ENCODE measurements around the gene INPP5A. TPM values are rescaled to one million over a fixed set of nuclear protein-coding genes. Genes with fewer than 3 reads are reported as not detected.
"Not testable (repeated sequence)": the region's sequence is repeated elsewhere in the genome, so short reads cannot be mapped to it uniquely, and the experiment has no call there.

The INPP5A gene
- polyA plus RNA-seq, 3 donors from 2014 or later = 0.30 to 1.7 (median 0.48) TPM

DNA sequence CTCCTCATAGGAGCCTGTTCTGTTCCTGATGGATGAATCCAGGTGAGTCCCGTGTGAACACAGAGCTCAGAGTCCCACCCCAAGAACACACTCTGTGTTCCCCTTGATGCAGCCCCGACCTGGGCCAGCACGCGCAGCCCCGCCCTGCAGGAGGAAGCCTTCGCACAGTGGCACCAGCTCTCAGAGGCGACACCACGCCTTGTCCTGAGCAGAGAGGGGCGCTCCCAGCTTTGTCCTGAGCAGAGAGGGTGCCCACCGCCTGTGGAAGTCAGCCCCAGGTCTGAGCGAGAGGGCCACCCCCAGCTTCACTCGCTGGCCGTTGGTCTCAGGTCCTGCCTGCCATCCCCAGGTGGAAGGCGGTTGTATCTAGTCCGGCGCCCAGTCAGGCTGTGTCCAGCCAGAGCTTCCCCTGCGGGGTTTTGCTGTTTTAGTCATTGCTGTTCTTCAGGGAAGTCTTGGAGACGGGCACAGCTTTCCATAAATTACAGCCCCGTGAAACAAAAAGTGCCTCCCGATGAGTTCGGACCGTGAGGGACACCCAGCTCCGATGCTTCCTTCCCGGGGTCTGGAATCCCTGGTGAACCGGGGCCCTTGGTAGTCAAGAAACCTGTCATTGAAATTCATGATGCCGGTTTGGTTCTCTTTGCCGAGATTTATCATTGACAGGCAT is 204.7 kb downstream of the INPP5A start:
- no peak overlapping the region for H3K27ac Mint-ChIP-seq
- peaks cover 0 to 3% (median 0%) of the 10 kb centered on the region in 3 donors for H3K27me3 Mint-ChIP-seq (ENCODE audit: low read depth in 3 of 3)
- H3K9me3 Mint-ChIP-seq = no peaks in the 10 kb centered on the region
- DNase-seq = no peak
- H3K4me1 Mint-ChIP-seq = no peaks in the 10 kb centered on the region
- no peaks in the 10 kb centered on the region for H3K36me3 Mint-ChIP-seq
- H3K4me3 Mint-ChIP-seq = no peak overlapping the region

DNA sequence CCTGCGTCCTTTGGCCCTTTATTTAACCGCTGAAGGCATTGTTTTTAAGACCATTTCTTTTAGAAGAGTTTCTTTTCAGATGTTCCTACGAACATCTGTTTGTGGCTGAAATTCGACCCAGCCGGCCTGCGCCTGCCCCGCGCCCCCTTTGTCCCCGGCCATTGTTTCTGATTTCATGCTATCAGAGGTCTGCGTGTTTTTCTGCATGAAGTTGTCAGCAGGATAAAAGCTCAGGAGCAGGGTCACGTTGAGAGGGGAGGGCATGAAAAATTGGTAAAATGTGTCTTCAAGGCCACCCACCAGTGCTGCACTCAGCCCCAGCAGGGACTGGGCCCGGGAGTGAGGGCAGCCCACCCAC is 205.2 kb downstream of the INPP5A start:
- no peak for DNase-seq
- H3K4me1 Mint-ChIP-seq = no peaks in the 10 kb centered on the region
- no peak overlapping the region for H3K4me3 Mint-ChIP-seq
- no peak overlapping the region for H3K27ac Mint-ChIP-seq
- H3K36me3 Mint-ChIP-seq = no peaks in the 10 kb centered on the region
- H3K9me3 Mint-ChIP-seq = no peaks in the 10 kb centered on the region
- H3K27me3 Mint-ChIP-seq (ENCODE audit: low read depth in 3 of 3) = peaks cover 0 to 3% (median 0%) of the 10 kb centered on the region in 3 donors

DNA sequence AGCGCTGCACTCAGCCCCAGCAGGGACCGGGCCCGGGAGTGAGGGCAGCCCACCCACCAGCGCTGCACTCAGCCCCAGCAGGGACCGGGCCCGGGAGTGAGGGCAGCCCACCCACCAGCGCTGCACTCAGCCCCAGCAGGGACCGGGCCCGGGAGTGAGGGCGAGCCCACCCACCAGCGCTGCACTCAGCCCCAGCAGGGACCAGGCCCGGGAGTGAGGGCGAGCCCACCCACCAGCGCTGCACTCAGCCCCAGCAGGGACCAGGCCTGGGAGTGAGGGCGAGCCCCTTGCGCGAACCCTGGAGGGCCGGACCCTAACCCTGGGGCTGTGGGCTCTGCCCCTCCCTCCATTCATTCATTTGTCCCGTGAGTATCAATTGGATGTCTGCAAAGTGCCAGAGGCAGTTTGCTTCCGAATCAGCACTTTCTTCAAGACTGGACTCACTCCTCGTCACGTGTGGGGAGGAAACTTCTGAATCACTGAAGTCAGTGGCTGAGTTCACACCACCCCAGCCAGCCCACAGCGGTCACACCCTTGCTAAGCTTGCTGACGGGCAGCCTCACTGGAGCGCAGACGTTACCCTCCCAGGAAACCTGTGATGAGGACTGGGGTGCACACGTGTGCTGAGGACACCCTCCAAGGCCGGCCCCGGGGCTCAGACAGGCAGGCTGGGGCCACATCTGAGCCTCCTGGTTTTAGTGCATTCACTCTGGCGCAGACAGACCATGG is 205.8 kb downstream of the INPP5A start:
- not testable (repeated sequence) for H3K4me1 Mint-ChIP-seq; H3K36me3 Mint-ChIP-seq; H3K9me3 Mint-ChIP-seq; H3K27me3 Mint-ChIP-seq (ENCODE audit: low read depth in 3 of 3); H3K4me3 Mint-ChIP-seq; H3K27ac Mint-ChIP-seq
- peak in 1 of 3 donors; percentile 2 for DNase-seq

DNA sequence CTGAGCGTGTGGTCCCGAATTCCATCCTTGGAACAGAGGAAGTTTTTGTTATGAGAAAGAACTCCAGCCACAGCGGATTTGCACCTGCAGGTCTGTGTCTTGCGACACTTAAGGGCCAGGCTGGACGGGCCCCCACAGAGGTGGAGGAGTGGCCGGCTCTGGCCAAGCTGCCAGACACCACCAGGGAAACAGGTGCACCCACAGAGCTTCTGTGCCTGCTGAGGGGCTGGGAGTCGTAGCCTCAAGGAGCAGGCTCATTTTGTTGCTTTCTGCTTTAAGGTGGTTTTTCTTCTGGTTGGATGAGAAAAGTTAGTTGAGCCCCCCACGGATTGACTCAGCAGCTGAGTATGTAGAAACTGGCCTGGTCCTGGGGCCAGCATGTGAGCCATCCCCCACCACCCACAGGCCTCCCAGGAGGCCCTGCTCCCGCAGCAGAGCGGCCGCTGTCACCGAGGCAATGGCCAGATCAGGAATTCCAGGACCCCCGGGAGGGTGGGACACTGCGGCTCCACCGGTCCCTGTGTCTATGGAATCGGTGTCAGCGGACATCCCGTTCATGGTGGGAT is 206.4 kb downstream of the INPP5A start:
- H3K27ac Mint-ChIP-seq = no peak overlapping the region
- H3K4me3 Mint-ChIP-seq = no peak overlapping the region
- peaks cover 0 to 3% (median 0%) of the 10 kb centered on the region in 3 donors for H3K36me3 Mint-ChIP-seq
- no peak for DNase-seq
- H3K9me3 Mint-ChIP-seq = peaks cover 0 to 2% (median 0%) of the 10 kb centered on the region in 6 donors
- peaks cover 0 to 3% (median 0%) of the 10 kb centered on the region in 3 donors for H3K27me3 Mint-ChIP-seq (ENCODE audit: low read depth in 3 of 3)
- no peaks in the 10 kb centered on the region for H3K4me1 Mint-ChIP-seq

- peaks cover 0 to 2% (median 0%) of the 10 kb centered on the region in 6 donors for H3K9me3 Mint-ChIP-seq
- peaks cover 0 to 3% (median 0%) of the 10 kb centered on the region in 3 donors for H3K27me3 Mint-ChIP-seq (ENCODE audit: low read depth in 3 of 3)
- DNase-seq = no peak
- H3K27ac Mint-ChIP-seq = no peak overlapping the region
- H3K36me3 Mint-ChIP-seq = peaks cover 0 to 3% (median 0%) of the 10 kb centered on the region in 3 donors
- H3K4me1 Mint-ChIP-seq = no peaks in the 10 kb centered on the region
- H3K4me3 Mint-ChIP-seq = no peak overlapping the region
Measured at GRCh38 chr10:132744839-132745238, 207.3 kb downstream of the INPP5A start.

DNA sequence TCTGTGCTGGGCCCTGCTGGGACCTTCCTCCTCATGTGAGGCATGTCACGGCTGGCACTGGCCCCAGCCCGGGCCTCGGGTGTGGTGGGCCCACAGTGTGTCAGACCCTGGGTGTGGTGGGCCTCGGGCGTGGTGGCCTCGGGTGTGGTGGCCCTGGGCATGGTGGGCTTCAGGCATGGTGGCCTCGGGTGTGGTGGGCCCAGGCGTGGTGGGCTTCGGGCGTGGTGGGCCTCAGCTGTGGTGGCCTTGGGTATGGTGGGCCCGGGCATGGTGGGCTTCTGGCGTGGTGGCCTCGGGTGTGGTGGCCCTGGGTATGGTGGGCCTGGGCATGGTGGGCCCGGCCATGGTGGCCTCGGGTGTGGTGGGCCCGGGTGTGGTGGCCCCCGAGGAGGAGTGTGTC is 207.9 kb downstream of the INPP5A start:
- H3K9me3 Mint-ChIP-seq = peaks cover 0 to 2% (median 0%) of the 10 kb centered on the region in 6 donors
- H3K4me3 Mint-ChIP-seq = no peak overlapping the region
- H3K36me3 Mint-ChIP-seq = peaks cover 0 to 3% (median 0%) of the 10 kb centered on the region in 3 donors
- DNase-seq = no peak
- H3K27ac Mint-ChIP-seq = no peak overlapping the region
- no peaks in the 10 kb centered on the region for H3K4me1 Mint-ChIP-seq
- H3K27me3 Mint-ChIP-seq (ENCODE audit: low read depth in 3 of 3) = peaks cover 0 to 3% (median 0%) of the 10 kb centered on the region in 3 donors

DNA sequence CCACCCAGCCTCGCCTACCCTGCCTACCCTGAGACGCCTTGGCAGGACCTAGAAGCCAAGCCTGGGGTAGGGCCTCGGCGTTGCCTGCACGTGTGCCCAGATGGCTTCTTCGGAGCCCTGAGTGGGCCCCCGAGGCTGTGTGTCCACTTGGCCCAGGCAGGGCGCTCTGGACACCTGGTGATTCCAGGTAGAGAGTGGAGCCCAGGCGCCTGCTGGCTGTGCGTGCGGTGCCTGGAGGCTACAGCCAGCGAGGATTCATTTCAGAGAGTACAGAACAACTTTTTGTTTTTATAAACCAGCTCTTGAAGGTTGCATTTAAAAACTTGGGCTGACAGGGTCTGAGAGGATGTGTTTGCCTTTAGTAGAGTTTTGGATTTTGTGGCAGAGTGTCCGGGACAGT is 208.4 kb downstream of the INPP5A start:
- H3K4me3 Mint-ChIP-seq = no peak overlapping the region
- peaks cover 0 to 2% (median 0%) of the 10 kb centered on the region in 6 donors for H3K9me3 Mint-ChIP-seq
- H3K4me1 Mint-ChIP-seq = no peaks in the 10 kb centered on the region
- H3K27ac Mint-ChIP-seq = no peak overlapping the region
- no peak for DNase-seq
- peaks cover 0 to 1% (median 0%) of the 10 kb centered on the region in 3 donors for H3K27me3 Mint-ChIP-seq (ENCODE audit: low read depth in 3 of 3)
- H3K36me3 Mint-ChIP-seq = peaks cover 0 to 3% (median 0%) of the 10 kb centered on the region in 3 donors

- H3K4me1 Mint-ChIP-seq = no peaks in the 10 kb centered on the region
- peaks cover 0 to 2% (median 0%) of the 10 kb centered on the region in 6 donors for H3K9me3 Mint-ChIP-seq
- peaks cover 0 to 3% (median 0%) of the 10 kb centered on the region in 3 donors for H3K36me3 Mint-ChIP-seq
Measured at GRCh38 chr10:132746386-132746785, 208.8 kb downstream of the INPP5A start.

DNA sequence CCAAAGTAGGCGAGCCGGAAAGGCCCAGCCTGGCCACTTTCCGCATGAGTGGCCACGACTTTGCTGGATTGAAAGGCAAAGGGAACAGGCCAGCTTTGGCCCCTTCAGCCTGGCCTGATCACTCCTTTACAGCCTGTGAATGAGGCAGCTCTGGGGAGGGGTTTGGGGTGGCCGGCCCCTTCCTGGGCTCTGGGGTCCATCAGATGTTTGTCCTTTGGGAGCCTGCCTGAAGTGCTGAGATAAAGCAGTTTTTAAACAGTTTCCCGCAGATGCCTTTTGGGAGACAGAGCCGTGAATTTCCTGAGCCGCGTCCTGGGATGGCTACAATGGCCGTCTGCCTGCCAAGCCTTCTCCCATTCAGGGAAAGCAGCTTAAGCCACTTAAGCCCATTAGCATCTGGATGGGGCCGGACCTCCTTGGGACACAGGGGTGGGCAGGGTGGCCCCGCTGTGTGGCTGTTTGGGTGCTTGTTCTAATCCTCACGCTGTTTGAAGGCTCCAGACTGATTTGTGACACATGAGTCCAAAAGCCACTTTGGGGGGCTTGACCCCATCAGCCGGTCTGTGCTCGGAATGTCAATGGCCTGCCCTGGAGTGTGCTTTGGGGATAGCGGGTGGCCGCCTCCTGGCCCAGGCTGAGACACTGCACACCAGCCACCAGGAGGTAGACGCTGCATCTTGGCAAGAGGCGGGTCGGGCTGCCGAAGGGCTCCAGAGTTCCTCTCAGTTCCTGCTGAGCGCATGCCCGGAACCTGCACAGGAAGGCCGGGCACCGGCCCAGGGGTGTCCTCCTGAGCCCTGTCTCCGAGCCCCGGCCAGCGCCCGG is 209.4 kb downstream of the INPP5A start:
- H3K27ac Mint-ChIP-seq = no peak overlapping the region
- H3K4me3 Mint-ChIP-seq = no peak overlapping the region
- H3K36me3 Mint-ChIP-seq = peaks cover 0 to 3% (median 0%) of the 10 kb centered on the region in 3 donors
- H3K4me1 Mint-ChIP-seq = no peaks in the 10 kb centered on the region
- no peaks in the 10 kb centered on the region for H3K27me3 Mint-ChIP-seq (ENCODE audit: low read depth in 3 of 3)
- peaks cover 0 to 2% (median 0%) of the 10 kb centered on the region in 6 donors for H3K9me3 Mint-ChIP-seq
- DNase-seq = no peak

More at GRCh38 chr10:132746386-132746785, 208.8 kb downstream of the INPP5A start:
- no peak for DNase-seq
- H3K27ac Mint-ChIP-seq = no peak overlapping the region
- H3K4me3 Mint-ChIP-seq = no peak overlapping the region
- peaks cover 0 to under 1% (median 0%) of the 10 kb centered on the region in 3 donors for H3K27me3 Mint-ChIP-seq (ENCODE audit: low read depth in 3 of 3)

- Mint-ChIP-seq H3K36me3 (peaks cover 0 to 3% (median 0%) of the 10 kb centered on the region in 3 donors), H3K27me3 (ENCODE audit: low read depth in 3 of 3) (no peaks in the 10 kb centered on the region), H3K4me3 (no peak overlapping the region), H3K27ac (no peak overlapping the region), H3K4me1 (no peaks in the 10 kb centered on the region), H3K9me3 (peaks cover 0 to 2% (median 0%) of the 10 kb centered on the region in 6 donors)
- no peak for DNase-seq
Measured at GRCh38 chr10:132748135-132748534, 210.5 kb downstream of the INPP5A start.

DNA sequence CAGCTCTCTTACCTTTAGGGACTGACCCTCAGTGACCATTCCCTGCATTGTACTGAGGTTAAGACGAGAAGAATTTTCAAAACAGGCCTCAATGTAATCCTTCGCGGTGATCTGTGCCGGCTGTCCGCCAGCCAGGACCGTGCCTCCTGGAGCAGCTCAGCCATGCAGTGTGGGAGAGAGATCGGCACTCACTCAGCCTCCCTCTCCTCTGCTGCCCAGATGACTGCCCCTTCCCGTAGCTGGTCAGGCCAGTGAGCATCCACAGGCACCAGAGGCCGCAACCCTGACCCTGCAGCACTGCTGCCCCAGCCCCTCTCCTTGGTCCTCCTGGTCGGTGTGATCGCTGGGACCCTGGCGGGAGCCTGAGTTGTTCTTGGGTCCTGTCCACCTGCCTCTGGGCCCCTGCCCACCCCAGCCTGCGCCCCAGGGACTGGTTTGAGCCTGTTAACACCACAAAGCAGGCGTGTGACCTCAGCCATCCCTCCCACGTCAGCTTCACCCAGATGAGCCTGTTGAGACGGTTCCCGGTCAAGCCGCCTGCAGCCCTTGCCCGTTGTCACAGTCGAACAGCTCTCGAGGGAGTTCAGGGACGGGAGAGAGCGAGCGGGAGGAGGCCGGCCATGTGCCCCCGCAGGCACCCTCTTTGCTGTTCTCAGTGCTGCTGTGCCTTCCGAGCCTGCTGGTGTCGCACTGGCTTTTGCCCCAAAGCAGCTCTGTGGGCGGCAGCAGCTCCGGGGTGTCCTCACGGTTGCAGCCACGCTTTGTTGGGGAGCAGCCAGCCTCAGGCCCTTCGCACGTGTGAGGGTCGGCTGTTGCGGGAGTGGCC is 211.2 kb downstream of the INPP5A start:
- Mint-ChIP-seq H3K27ac (no peak overlapping the region), H3K4me1 (no peaks in the 10 kb centered on the region), H3K9me3 (peaks cover 0 to 2% (median 0%) of the 10 kb centered on the region in 6 donors), H3K36me3 (peaks cover 0 to 3% (median 0%) of the 10 kb centered on the region in 3 donors), H3K4me3 (no peak overlapping the region), H3K27me3 (ENCODE audit: low read depth in 3 of 3) (no peaks in the 10 kb centered on the region)
- no peak for DNase-seq

DNA sequence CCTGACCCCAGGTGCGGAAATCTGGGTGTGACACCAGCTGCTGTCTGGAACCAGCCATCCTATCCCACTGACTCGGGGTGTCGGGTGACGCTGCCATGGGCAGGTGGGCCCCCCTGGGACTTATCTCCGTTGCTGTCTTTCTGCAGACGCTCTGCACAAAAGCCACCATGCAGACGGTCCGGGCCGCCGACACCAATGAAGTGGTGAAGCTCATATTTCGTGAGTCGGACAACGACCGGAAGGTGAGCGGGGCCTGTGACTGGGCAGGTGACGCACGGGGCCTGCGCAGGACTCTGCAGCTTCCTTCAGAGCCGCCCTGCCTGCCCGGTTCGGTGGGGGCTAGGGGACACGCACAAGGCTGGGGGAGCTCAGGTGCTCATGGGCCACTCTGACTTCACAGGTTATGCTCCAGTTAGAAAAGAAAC is 211.8 kb downstream of the INPP5A start:
- H3K9me3 Mint-ChIP-seq = peaks cover 0 to 2% (median 0%) of the 10 kb centered on the region in 6 donors
- peaks cover 0 to 3% (median 0%) of the 10 kb centered on the region in 3 donors for H3K36me3 Mint-ChIP-seq
- H3K27me3 Mint-ChIP-seq (ENCODE audit: low read depth in 3 of 3) = no peaks in the 10 kb centered on the region
- no peak for DNase-seq
- H3K4me1 Mint-ChIP-seq = no peaks in the 10 kb centered on the region
- no peak overlapping the region for H3K27ac Mint-ChIP-seq
- no peak overlapping the region for H3K4me3 Mint-ChIP-seq

GRCh38 chr10:132750936-132751335 is 213.3 kb downstream of the INPP5A start:
- no peak overlapping the region for H3K4me3 Mint-ChIP-seq
- H3K9me3 Mint-ChIP-seq = peaks cover 0 to 2% (median 0%) of the 10 kb centered on the region in 6 donors
- no peak overlapping the region for H3K27ac Mint-ChIP-seq
- no peaks in the 10 kb centered on the region for H3K4me1 Mint-ChIP-seq
- DNase-seq = no peak
- H3K27me3 Mint-ChIP-seq (ENCODE audit: low read depth in 3 of 3) = peaks cover 0 to 3% (median 0%) of the 10 kb centered on the region in 3 donors
- H3K36me3 Mint-ChIP-seq = peaks cover 5 to 11% (median 11%) of the 10 kb centered on the region in 3 donors
